Measurements from ENCODE around the gene ROBO2. TPM values are rescaled to one million over a fixed set of nuclear protein-coding genes. Genes with fewer than 3 reads are reported as not detected.

Gene ROBO2
- total RNA-seq, 6 donors from 2014 or later: 12.0 to 29.1 (median 14.0) TPM

- Histone ChIP-seq H3K4me3 (no peak overlapping the region), H3K4me1 (peaks cover 0 to 4% (median 0%) of the 10 kb centered on the region in 4 donors), H3K9me3 (no peaks in the 10 kb centered on the region), H3K27me3 (no peaks in the 10 kb centered on the region), H3K27ac (no peak overlapping the region), H3K36me3 (no peaks in the 10 kb centered on the region)
- 65 to 88% methylated on average over 2 of the region's 2 CpGs for WGBS, 2 donors
- no peak for ATAC-seq (ENCODE audit: low FRiP score in 2 of 2)
- DNase-seq: no peak
- TF ChIP-seq, protein P1, sequence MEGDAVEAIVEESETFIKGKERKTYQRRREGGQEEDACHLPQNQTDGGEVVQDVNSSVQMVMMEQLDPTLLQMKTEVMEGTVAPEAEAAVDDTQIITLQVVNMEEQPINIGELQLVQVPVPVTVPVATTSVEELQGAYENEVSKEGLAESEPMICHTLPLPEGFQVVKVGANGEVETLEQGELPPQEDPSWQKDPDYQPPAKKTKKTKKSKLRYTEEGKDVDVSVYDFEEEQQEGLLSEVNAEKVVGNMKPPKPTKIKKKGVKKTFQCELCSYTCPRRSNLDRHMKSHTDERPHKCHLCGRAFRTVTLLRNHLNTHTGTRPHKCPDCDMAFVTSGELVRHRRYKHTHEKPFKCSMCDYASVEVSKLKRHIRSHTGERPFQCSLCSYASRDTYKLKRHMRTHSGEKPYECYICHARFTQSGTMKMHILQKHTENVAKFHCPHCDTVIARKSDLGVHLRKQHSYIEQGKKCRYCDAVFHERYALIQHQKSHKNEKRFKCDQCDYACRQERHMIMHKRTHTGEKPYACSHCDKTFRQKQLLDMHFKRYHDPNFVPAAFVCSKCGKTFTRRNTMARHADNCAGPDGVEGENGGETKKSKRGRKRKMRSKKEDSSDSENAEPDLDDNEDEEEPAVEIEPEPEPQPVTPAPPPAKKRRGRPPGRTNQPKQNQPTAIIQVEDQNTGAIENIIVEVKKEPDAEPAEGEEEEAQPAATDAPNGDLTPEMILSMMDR (IDR thresholded peaks at IDR 0.05): no peak
- no peak for TF ChIP-seq POLR2A (IDR thresholded peaks at IDR 0.05)
- TF ChIP-seq EP300 (IDR thresholded peaks at IDR 0.05): no peak
- no peak for TF ChIP-seq POLR2AphosphoS5 (IDR thresholded peaks at IDR 0.05)
Measured at GRCh38 chr3:77325280-77325679, 285.4 kb downstream of the ROBO2 start.

- Histone ChIP-seq H3K36me3 (no peaks in the 10 kb centered on the region), H3K4me1 (peaks cover 0 to 4% (median 0%) of the 10 kb centered on the region in 4 donors), H3K4me3 (no peak overlapping the region), H3K27me3 (no peaks in the 10 kb centered on the region), H3K9me3 (no peaks in the 10 kb centered on the region), H3K27ac (no peak overlapping the region)
- ATAC-seq (ENCODE audit: low FRiP score in 2 of 2) (no peak), DNase-seq (no peak)
- TF ChIP-seq POLR2AphosphoS5 (IDR thresholded peaks at IDR 0.05) (no peak), POLR2A (IDR thresholded peaks at IDR 0.05) (no peak), EP300 (IDR thresholded peaks at IDR 0.05) (no peak)
- TF ChIP-seq, protein P1 (IDR thresholded peaks at IDR 0.05): no peak
- WGBS, 2 donors: 87 to 93% methylated on average over 2 of the region's 2 CpGs
Measured at GRCh38 chr3:77325702-77326101, 285.8 kb downstream of the ROBO2 start.

- TF ChIP-seq EP300 (IDR thresholded peaks at IDR 0.05) (no peak), POLR2AphosphoS5 (IDR thresholded peaks at IDR 0.05) (no peak)
- TF ChIP-seq, protein P1 (IDR thresholded peaks at IDR 0.05): no peak
- no peak for ATAC-seq (ENCODE audit: low FRiP score in 2 of 2)
- DNase-seq: no peak
- no peaks in the 10 kb centered on the region for H3K9me3 ChIP-seq
- H3K4me1 ChIP-seq: peaks cover 0 to 4% (median 0%) of the 10 kb centered on the region in 4 donors
- H3K27ac ChIP-seq: no peak overlapping the region
- no peak overlapping the region for H3K4me3 ChIP-seq
- H3K36me3 ChIP-seq: no peaks in the 10 kb centered on the region
- H3K27me3 ChIP-seq: no peaks in the 10 kb centered on the region
- WGBS, 2 donors: 81 to 86% methylated on average over 5 of the region's 5 CpGs
Measured at GRCh38 chr3:77326586-77326985, 286.7 kb downstream of the ROBO2 start.

GRCh38 chr3:77328690-77329089 lies 288.8 kb downstream of the ROBO2 start:
- Histone ChIP-seq H3K4me3 (no peak overlapping the region), H3K4me1 (peaks cover 0 to 4% (median 0%) of the 10 kb centered on the region in 4 donors), H3K27ac (peak overlapping the region in 3 of 4 donors; percentile 6 to 22 (median 9)), H3K36me3 (no peaks in the 10 kb centered on the region), H3K27me3 (no peaks in the 10 kb centered on the region), H3K9me3 (no peaks in the 10 kb centered on the region)
- ATAC-seq (ENCODE audit: low FRiP score in 2 of 2) (peak in 1 of 2 donors; percentile 32), DNase-seq (no peak)
- TF ChIP-seq EP300 (IDR thresholded peaks at IDR 0.05): no peak
- no peak for TF ChIP-seq POLR2AphosphoS5 (IDR thresholded peaks at IDR 0.05)
- TF ChIP-seq POLR2A (IDR thresholded peaks at IDR 0.05): no peak
- TF ChIP-seq, protein P1 (IDR thresholded peaks at IDR 0.05): no peak
- WGBS, 2 donors: 66 to 68% methylated on average over 1 of the region's 1 CpG

GRCh38 chr3:77329116-77329515 lies 289.2 kb downstream of the ROBO2 start:
- 46 to 47% methylated on average over 4 of the region's 4 CpGs for WGBS, 2 donors
- DNase-seq: no peak
- no peaks in the 10 kb centered on the region for H3K36me3 ChIP-seq
- peak; percentile 51 to 77 for ATAC-seq (ENCODE audit: low FRiP score in 2 of 2)
- TF ChIP-seq POLR2AphosphoS5 (IDR thresholded peaks at IDR 0.05) (no peak), POLR2A (IDR thresholded peaks at IDR 0.05) (no peak)
- TF ChIP-seq, protein P1 (IDR thresholded peaks at IDR 0.05): no peak
- no peaks in the 10 kb centered on the region for H3K27me3 ChIP-seq
- H3K4me3 ChIP-seq: no peak overlapping the region
- no peaks in the 10 kb centered on the region for H3K9me3 ChIP-seq
- H3K4me1 ChIP-seq: peaks cover 0 to 4% (median 0%) of the 10 kb centered on the region in 4 donors
- peak overlapping the region in 3 of 4 donors; percentile 32 to 67 (median 54) for H3K27ac ChIP-seq
